ENCODE data around the gene RANGAP1.

RANGAP1 gene

GRCh38 chr22:41237707-41238569 is 48.0 kb downstream of the RANGAP1 start:
- H3K4me3 ChIP-seq (ENCODE audit: low read depth, low read length), result peak overlapping the region; percentile 47
- peak; percentile 50 for DNase-seq (ENCODE audit: low read depth)
- TF ChIP-seq CTCF (IDR thresholded peaks at IDR 0.05; ENCODE audit: low read depth, low read length, missing control alignments), result peak; percentile 77

GRCh38 chr22:41237036-41237706 is 48.8 kb downstream of the RANGAP1 start:
- DNase-seq (ENCODE audit: low read depth), result no peak
- peak overlapping the region; percentile 47; the same call in 1 of the 2 replicates for H3K4me3 ChIP-seq (ENCODE audit: low read depth, low read length)
- TF ChIP-seq CTCF (IDR thresholded peaks at IDR 0.05; ENCODE audit: low read depth, low read length, missing control alignments), result no peak

DNA sequence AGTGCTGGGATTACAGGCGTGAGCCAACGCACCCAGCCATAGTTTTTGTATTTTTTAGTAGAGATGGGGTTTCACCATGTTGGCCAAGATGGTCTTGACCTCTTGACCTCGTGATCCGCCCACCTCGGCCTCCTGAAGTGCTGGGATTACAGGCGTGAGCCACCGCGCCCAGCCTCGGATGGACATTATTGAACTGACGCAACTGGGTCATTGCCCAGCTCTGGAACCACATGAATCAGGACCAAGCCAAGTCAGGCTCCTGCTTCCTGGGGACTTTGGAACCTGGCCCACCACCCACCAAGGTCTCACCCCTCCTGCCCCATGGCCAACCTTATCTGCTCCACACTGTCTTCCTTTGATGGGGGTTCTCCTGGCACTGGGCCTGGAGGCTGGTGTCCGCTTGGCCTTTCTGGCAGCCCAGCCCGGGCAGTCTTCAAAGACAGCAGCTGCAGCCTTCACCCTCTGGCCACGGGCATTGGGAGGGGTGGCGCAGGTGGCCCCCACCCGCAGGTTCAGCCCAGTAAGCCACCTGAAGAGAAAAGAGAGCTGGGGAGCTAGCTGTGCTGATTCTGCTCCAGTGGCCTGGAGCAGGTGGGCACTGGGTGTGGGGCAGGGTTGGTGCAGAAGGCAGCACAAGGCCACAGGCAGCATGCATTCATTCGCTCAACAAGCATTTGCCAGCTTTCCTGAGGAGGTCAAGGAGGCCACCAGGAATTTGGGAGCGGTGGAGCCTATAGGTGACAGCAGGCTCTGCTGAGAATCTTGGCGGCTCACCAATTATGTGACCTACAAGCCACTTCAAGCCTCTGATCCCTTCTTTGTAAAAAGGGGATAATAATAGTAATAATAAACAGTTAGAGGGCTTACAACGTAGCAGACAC is 50.9 kb downstream of the RANGAP1 start:
- no peak for DNase-seq (ENCODE audit: low read depth)
- TF ChIP-seq CTCF (IDR thresholded peaks at IDR 0.05; ENCODE audit: low read depth, low read length, missing control alignments), result no peak
- no peak overlapping the region for H3K4me3 ChIP-seq (ENCODE audit: low read depth, low read length)

- DNase-seq (ENCODE audit: low read depth), result no peak
- H3K4me3 ChIP-seq (ENCODE audit: low read depth, low read length), result no peak overlapping the region
- TF ChIP-seq CTCF (IDR thresholded peaks at IDR 0.05; ENCODE audit: low read depth, low read length, missing control alignments), result no peak
Measured at GRCh38 chr22:41231369-41231768, 54.6 kb downstream of the RANGAP1 start.

DNA sequence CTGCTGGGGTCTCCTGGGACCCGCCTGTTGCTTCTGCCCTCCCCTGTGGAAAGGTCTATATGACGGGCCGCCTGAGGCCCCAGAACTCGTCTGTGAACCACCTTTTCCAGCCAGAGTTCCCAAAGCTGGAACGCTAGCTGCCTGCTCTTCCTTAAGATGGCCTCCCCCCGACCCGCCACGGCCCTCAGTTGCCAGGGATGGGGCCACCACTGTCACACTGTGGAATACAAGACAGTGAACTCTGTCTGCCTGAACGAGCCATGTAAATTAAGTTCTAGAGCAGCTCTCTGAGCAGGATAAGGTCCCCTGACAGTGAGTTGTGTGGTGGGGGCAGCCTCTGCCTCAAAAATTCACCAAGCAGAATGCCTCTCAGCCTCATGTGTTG is 55.6 kb downstream of the RANGAP1 start:
- DNase-seq (ENCODE audit: low read depth), result no peak
- H3K4me3 ChIP-seq (ENCODE audit: low read depth, low read length), result no peak overlapping the region
- no peak for TF ChIP-seq CTCF (IDR thresholded peaks at IDR 0.05; ENCODE audit: low read depth, low read length, missing control alignments)

DNA sequence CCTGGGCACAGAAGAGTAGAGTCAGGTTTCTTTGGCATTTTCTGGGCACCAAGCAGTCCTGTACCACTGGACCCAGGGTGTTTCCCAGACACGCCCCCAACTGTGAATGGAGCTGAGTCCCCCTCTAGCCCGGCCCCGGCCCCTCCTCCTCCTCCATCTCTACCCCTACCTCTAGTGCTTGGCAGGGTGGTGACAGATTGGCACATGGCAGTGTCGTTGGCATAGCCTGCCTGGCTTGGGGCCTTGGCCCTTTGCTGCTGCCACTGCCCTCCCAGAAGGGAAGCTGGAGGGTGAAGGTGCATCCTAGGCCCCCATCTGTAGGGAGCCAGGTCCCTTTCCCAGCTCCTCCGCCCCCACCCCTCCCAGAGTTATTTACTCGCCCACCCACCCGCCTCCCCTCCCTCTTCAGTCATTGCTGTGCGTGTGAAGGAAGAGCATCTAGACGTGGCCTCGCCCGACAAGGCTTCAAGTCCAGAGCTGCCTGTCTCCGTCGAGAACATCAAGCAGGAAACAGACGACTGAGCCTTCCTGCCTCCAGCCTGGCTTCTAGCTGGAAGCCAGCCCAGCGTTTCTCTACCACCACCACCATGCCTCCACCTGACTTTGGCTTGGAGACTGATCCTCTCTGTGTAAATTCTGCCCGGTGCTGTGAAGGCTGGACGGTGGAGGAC is 56.1 kb downstream of the RANGAP1 start:
- DNase-seq (ENCODE audit: low read depth), result no peak
- no peak overlapping the region for H3K4me3 ChIP-seq (ENCODE audit: low read depth, low read length)
- TF ChIP-seq CTCF (IDR thresholded peaks at IDR 0.05; ENCODE audit: low read depth, low read length, missing control alignments), result no peak
